Muscle of arm (tissue), 14 donors: ENCODE results near the gene ZNG1F. TPM values are rescaled to one million over a fixed set of nuclear protein-coding genes. Genes with fewer than 3 reads are reported as not detected.
"Not testable (repeated sequence)": the region's sequence is repeated elsewhere in the genome, so short reads cannot be mapped to it uniquely, and the experiment has no call there.

ENCODE experiments used
- DNase-seq: peaks from one replicate; pipeline ENCODE4 v3.0.0-alpha.2; 2013
- long read RNA-seq, 11 donors: transcript quantifications; one replicate each; lab custom pipeline, GENCODE V29; 2026
- polyA plus RNA-seq, 12 donors: library from polyadenylated mRNA; unstranded; fragments of 120-200 nt; gene quantifications; one replicate each; pipeline ENCODE4 v1.2.1, GENCODE V29; 2013; ENCODE audit not compliant: insufficient read length in 12 of 12

Gene ZNG1F
- polyA plus RNA-seq: 10 to 100 TPM in 2 of 12 donors, 1 to 10 TPM in 9, not detected in 1; 2.0 to 19.6 (median 6.8) TPM
- long read RNA-seq, donor 1, partial matches to known transcripts: 14 of 14 reads
- long read RNA-seq, donor 1, other reads (novel, unspliced or antisense): 0 of 14 reads
- long read RNA-seq, donor 2, partial matches to known transcripts: 28 of 28 reads
- long read RNA-seq, donor 2, other reads (novel, unspliced or antisense): 0 of 28 reads
- long read RNA-seq, donor 3, partial matches to known transcripts: 10 of 10 reads
- long read RNA-seq, donor 3, other reads (novel, unspliced or antisense): 0 of 10 reads
- long read RNA-seq, donor 4, partial matches to known transcripts: 9 of 9 reads
- long read RNA-seq, donor 4, other reads (novel, unspliced or antisense): 0 of 9 reads
- long read RNA-seq, donor 5: 0 reads
- long read RNA-seq, donor 6: 0 reads
- long read RNA-seq, donor 7, partial matches to known transcripts: 13 of 15 reads
- long read RNA-seq, donor 7, other reads (novel, unspliced or antisense): 0 of 15 reads
- long read RNA-seq, donor 8, partial matches to known transcripts: 23 of 24 reads
- long read RNA-seq, donor 8, other reads (novel, unspliced or antisense): 0 of 24 reads
- long read RNA-seq, donor 9, partial matches to known transcripts: 10 of 10 reads
- long read RNA-seq, donor 9, other reads (novel, unspliced or antisense): 0 of 10 reads
- long read RNA-seq, donor 10, partial matches to known transcripts: 13 of 14 reads
- long read RNA-seq, donor 10, other reads (novel, unspliced or antisense): 0 of 14 reads
- long read RNA-seq, donor 11, partial matches to known transcripts: 19 of 19 reads
- long read RNA-seq, donor 11, other reads (novel, unspliced or antisense): 0 of 19 reads

DNA sequence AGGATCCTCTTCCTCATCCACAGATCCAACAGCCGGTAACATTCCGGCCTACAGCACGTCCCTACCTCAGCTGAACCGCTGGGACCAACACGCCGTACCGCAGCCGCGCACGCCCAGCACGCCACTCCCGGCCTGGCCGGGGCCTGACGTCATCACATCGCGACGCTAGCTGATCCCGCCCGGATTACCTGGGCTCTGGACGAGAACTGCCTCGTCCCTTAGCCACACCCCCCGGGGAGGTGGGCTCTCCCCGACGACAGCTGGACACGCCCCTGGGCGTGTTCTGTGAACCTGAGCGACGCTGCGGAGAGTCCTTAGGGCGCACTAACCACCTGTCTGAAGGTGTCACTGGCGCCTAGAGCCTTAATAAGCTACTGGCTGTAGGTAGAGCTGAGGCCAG lies at the start of gene ZNG1F:
TSS of gene ZNG1F (minus strand) at position 101 of the 400 bp plus-strand sequence. CDS start at position 42, 59 bp downstream.
- not testable (repeated sequence) for DNase-seq

DNA sequence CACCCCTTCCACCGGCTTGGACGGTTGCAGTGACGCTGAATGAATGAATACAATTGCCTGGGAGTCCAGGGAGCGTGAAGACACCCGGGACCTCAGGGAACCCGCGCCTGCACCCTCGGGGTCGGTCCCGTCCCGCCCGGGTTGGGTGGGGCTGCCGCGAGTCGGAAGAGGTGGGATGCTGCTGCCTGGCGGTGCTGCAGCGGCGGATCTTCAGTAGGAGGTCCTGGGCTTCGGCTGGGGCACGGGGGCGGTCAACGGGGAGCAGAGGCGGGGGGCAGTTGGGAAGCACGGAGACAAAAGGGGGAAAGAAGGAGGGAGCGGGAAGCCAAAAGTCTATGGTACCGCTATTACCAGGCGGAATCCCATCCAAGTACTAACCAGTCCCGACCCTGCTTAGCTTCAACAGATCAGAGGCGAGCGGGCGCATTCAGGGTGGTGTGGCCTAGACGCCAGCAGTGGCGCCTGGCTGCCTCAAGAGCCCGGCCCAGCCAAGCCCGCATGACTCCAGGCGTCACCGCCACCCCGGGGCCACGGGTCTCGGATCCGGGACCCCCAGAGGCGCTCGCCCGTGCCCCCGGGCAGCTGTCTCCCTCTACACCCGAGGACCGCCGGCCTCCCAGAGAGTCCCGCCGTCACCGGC lies 48.1 kb upstream of the ZNG1F start:
- DNase-seq: not testable (repeated sequence)

DNA sequence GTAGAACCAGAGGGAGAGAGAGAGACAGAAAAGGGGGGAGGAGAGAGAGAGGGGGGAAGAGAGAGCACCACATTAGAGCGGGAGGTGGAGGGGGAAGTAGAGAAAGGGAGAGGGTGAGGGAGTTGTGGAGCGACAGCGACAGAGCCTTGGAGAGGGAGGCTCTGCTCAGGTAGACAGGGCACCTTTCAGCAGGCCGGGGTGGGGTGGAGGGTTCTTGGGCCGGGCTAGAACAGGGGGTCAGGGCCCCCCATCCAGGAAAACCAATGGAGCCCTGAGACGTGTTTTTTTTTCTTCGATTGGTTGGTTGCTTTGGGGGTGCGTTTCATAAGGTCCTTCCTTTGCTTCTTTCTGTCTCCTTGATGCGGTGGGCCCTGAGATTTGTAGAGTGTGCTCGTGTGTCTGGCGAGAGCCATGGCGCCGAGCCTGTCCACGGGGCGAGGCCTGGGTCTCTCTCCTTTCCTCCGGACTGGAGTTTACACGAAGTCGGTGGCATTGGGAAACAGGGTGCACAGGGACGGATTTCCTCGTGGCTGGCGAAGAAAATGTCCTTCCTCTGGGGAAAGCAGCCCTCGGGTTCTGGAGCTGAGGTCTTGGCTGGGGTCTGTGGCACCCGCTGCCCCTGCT lies 47.5 kb upstream of the ZNG1F start:
- not testable (repeated sequence) for DNase-seq

DNA sequence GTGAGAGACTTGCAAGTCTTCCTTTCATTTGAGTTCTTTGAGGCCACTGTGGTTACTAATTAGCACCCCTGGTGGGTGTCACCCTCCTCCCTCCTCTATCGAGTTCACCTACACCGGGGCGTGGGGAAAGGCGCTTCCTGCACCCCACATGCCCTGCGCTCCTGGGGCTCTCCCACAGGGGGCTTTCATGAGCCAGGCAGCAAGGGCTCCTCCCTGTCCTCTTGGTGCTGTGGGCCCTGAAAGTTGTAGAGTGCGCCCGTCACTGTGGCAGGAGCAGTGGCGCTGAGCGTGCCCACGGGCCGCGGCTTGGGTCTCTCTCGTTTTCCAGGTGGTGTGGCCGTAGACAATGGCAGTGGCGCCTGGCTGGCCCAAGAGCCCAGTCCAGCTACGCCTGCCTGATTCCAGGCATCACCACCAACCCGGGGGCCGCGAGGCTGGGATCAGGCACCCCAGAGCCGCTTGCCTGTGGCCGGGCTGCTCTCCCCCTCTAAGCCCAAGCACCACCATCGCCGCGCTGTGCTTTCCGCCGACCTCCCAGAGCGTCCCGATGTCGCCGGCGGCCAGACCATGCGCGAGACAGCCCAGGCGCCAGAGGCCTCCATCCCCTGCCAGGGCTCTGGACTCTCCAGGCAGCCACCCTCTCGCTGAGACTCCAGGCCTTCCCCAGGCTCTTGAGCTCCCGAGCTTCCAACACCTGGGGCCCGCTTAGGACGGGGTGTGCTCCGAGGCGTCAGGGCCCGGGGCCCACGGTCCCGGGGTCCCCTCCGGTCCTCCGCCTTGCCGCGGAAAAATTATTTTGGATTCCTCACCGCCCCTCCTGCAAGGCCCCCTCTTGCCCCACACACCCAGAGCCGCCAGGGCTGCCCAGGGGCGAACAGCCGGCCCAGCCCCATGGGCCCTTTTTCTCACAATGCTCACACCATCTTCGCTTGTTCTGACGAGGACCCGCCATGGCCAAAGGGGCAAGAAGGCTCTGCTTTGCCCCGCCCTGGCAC lies 46.0 kb upstream of the ZNG1F start:
- DNase-seq: not testable (repeated sequence)

DNA sequence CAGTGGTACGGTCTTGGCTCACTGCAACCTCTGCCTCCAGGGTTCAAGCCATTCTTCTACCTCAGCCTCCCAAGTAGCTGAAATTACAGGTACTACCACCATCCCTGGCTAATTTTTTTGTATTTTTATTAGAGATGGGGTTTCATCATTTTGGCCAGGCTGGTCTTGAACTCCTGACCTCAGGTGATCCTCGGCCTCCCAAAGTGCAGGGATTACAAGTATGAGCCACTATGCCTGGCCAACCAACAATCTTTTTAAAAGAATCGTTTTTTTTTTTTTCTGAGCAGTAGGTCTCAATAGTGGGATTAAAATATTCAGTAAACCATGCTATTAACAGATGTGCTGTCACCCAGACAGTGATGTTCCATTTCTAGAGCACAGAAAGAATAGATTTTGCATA lies 45.1 kb upstream of the ZNG1F start:
- DNase-seq: not testable (repeated sequence)

DNA sequence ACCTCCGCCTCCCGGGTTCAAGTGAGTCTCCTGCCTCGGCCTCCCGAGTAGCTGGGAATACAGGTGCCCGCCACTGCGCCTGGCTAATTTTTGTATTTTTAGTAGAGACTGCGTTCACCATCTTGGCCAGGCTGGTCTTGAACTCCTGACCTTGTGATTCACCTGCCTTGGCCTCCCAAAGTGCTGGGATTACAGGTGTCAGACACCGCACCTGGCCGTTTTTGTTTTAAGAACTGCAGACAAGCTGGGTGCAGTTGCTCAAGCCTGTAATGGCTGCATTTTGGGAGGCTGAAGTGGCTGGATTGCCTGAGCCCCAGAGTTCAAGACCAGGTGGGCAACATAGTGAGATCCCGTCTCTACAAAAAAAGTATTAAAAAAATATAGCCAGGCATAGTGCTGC lies 43.2 kb upstream of the ZNG1F start:
- DNase-seq: not testable (repeated sequence)

DNA sequence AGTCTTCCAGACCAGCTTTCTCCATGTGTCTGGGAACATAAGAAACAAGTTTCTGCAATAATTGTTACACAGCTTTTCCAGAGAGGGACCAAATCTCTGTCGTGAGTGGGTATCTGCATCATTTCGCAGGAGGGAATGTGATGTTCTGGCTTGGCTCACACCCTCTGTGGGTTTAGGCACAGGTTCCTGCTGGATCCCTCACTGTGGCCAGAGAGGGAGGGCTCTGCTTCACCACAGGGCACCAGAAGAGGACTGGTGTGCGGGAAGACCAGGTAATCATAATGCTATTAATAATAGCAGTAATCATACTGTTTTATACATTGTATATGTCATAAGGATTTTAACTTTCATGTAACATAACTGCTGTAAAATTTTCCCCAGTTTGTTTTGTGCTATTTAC lies 41.3 kb upstream of the ZNG1F start:
- not testable (repeated sequence) for DNase-seq

DNA sequence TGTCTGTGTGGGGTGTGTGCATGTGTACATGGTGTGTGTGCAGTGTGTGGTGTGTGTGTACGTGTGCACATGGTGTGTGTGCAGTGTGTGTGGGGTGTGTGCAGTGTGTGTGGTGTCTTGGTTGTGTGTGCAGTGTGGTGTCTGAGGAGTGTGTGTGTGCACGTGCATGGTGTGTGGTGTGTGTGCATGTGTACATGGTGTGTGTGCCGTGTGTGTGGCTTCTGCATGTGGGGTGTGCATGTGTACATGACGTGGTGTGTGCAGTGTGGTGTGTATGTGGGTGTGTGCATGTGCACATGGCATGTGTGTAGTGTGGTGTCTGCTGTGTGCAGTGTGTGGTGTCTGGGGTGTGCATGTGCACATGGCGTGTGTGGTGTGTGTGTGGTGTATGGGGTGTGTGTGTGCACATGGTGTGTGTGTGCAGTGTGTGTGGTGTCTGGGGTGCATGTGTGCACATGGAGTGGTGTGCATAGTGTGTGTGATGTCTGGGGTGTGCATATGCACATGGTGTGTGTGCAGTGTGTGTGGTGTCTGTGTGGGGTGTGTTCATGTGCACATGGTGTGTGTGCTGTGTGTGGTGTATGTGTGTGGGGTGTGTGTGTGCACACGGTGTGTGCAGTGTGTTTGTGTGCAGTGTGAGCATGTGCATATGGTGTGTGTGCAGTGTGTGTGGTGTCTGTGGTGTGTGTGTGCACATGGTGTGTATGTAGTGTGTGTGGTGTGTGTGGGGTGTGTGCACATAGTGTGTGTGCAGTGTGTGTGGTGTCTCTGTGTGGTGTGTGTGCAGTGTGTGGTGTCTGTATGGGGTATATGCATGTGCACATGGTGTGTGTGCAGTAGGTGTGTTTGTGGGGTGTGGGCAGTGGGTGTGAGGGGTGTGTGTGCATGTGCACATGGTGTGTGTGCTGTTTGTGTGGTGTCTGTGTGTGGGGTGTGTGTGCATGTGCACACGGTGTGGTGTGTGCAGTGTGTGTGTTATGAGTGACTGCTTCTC lies 40.6 kb upstream of the ZNG1F start:
- no peak for DNase-seq

DNA sequence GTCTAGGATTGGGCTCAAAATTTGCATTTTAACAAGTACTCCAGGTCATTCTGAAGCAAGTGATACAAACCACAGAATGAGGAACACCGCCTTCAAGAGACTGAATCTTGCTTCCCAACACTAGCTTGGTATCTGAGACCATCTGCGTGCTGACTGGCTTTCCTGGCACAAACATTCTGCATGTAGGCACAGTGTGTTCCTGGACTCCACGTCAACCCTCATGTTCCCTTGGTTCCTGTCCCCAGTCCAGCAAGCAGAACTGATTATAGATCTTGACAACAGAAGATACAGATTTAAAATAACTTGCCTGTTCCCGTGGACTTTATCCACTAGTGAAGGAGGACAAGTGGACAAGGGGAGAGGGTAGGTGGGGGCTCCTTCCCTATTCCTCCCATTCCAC lies 30.7 kb upstream of the ZNG1F start:
- DNase-seq: not testable (repeated sequence)

DNA sequence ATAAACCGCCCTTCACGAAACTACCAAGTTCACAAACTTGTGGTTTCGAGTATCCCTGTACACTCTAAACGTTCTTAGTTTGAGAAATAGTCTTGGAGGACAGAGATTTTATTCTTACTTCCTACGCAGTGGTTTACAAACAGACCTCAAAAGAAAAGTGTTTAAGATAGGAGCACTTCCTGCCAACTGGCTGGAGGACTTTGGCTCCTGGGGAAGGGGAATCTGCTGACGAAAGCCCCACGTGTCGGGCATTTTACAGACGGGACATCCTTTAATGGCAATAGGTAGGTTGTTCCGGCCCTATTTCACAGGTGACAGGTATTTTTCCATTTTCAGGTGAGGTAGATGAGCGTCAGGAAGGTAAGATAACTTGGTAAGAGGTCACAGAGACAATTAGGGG lies 678 bp downstream of the ZNG1F start:
- DNase-seq: not testable (repeated sequence)

DNA sequence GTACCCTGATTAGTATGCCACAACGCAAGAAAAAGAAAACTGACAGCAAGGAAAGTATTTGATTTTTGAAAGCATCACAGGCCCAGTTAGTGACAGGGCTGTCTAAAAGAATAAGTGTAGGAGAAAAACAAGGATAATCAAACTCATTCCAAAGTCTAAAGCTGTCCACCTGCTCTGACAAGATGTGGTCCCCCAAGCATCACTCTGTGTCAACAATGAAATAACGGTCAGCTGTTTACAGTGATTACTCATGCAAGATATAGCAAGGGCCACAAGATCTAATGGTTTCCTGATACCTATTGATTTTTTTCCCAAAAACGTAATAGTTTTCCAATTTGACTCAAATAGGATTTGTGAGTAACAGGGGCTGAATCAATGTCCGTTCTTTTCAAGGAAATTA lies 14.1 kb downstream of the ZNG1F start:
- not testable (repeated sequence) for DNase-seq

DNA sequence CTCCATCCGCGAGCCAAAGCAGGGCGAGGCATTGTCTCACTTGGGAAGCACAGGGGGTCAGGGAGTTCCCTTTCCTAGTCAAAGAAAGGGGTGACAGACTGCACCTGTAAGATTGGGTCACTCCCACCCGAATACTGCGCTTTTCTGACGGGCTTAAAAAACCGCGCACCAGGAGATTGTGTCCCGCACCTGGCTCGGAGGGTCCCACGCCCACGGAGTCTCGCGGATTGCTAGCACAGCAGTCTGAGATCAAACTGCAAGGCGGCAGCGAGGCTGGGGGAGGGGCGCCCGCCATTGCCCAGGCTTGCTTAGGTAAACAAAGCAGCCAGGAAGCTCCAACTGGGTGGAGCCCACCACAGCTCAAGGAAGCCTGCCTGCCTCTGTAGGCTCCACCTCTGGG lies 39.0 kb downstream of the ZNG1F start:
- not testable (repeated sequence) for DNase-seq

DNA sequence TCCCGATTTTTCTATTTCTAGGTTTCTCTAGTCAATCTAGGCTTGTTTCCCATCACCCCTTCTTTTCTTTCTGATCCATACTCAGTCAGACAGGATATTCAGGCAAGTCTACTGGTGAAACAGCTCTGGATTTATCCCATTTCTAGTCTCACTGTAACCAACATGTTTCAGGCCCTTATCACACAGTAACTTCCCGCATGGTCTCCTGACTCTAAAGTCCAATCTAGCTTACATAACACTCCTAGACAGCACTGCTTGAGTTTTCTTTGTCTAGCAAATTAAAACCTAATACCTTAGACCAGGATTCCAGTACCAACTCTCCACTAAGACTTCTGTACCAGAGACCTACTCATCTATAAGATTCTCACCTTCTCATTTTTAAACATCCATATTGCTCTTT lies 47.2 kb downstream of the ZNG1F start:
- DNase-seq: not testable (repeated sequence)

DNA sequence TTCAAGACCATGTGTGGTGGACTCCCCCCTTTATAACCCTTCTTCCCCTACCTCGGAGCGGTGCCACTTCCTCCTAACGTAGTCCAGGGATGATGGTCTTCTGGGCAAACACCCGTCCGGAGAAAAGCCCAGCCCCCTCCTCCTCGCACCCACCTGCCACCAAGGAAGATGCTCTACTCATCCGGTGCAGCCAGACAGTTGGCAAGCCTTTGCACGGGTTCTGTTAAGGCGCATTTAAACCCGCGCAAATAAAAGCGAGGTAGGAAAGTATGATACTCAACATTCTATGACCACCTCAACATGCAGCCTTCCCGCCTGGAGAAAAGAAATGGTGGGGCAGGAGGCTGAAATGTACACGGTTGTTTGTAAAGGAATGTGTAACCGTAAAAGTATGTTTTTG lies 60.5 kb downstream of the ZNG1F start, which contains the start of gene FOXD4L6:
TSS of gene FOXD4L6 (minus strand) at position 101 of the 400 bp plus-strand sequence. CDS start 298 bp downstream, outside the sequence.
- DNase-seq: not testable (repeated sequence)

DNA sequence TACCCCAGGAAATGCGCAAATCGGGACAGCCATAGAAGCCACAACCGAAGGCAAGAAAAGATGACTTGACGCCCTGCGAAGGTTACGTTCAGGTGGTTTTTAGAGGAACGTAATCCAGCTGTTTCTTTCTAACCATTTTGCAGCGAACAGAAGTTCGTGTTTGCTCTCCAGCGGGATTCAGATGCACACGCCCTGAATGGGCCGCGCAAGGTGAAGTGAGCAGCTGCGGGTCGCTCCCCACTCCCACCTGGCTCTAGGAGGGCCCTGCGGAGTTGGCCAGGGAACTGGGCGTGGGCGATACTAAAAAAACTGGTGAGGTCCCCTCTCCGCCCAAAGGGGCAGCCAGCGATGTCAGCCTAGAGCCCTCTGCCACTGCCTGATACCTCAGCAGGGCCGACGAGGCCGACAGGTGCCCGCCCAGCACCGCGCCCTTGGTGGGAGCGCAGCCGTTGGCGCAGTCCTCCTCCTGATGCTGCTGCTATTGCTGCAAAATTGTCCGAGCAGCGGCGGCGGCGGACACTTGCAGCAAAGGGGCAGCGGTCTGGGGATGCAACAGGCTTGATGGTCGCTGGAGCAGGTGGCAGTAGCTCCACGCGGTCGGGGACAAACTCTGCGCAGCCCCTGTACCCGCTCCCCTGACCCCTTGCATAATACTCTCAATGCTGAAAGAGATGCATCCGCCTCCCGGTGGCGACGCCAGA lies 62.2 kb downstream of the ZNG1F start:
- not testable (repeated sequence) for DNase-seq

DNA sequence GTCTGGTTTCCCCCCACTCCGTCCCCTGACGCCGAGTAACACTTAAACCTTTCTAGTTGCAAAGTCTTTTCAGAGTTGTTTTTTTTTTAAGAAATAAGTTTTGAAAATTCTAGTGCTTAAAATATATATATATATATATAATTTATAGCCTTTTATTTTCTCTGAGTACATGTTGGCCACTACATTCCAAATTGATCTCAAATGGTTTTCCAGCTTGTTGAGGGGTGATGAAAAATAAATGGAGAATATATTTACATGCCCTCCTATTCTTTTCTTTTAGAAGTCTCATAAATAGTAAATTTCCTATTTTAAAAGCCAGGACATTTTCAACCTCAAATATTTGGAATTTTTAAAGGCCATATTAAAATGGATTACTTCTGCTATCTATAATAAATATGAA lies 63.2 kb downstream of the ZNG1F start:
- not testable (repeated sequence) for DNase-seq

DNA sequence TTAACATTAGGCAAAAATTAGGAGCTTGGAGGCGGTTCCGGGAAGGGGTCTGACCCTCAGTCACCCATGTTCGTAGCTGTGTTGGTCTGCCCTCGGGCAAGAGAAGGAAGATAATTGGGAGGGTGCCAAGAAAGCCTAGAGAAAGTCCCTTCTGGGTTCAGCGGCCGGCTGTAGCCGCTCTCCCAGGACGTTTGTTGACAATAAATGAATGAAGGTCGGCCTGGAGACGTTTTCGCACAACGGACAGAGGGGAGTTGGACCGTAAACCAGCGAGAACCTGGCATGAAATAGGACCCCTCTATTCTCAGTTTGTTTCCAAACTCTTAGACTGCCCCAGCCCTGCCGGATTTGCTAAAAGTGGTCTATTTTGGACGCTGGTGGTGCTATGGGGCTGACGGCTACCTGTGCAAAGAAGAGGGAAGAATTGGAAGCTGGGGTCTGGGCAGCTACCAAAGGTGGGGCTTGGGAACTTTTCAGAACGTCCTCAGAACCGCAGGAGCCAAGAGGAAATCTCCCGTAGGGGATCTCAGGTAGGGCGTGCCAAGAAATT lies 63.9 kb downstream of the ZNG1F start:
- not testable (repeated sequence) for DNase-seq
